Lung (tissue), 12 donors: Measurements from ENCODE around the gene NT5C2. TPM values are rescaled to one million over a fixed set of nuclear protein-coding genes. Genes with fewer than 3 reads are reported as not detected.
"Not testable (repeated sequence)": the region's sequence is repeated elsewhere in the genome, so short reads cannot be mapped to it uniquely, and the experiment has no call there.

Source experiments
- ATAC-seq: fragments of 200-7000 bp; cut with Tn5 transposase; one replicate; pipeline ENCODE4 v1.9.1; 2020; ENCODE audit warnings: moderate number of reproducible peaks; ENCODE audit not compliant: insufficient read depth, low FRiP score
- DNase-seq, 3 donors: peaks; one replicate each; pipeline ENCODE4 v3.0.0-alpha.2; 2013 to 2017
- H3K27ac ChIP-seq, 2 donors: one replicate each; pipeline ENCODE4 v1.5.1; 2013; ENCODE audit warnings: mild to moderate bottlenecking in 2 of 2, moderate library complexity in 2 of 2, control low read depth in 1 of 2, inconsistent platforms in 1 of 2, low read depth in 1 of 2, low read length in 1 of 2
- H3K27me3 ChIP-seq, 3 donors: one replicate each; pipeline ENCODE4 v1.5.1; 2013; ENCODE audit warnings: low read length in 2 of 3; ENCODE audit not compliant: control insufficient read depth in 3 of 3, insufficient read depth in 3 of 3
- H3K36me3 ChIP-seq, 4 donors: one replicate each; pipeline ENCODE4 v1.5.1; 2013; ENCODE audit warnings: low read length in 4 of 4, mild to moderate bottlenecking in 1 of 4, moderate library complexity in 1 of 4; ENCODE audit not compliant: control insufficient read depth in 4 of 4, insufficient read depth in 4 of 4
- H3K4me1 ChIP-seq, 5 donors: one replicate each; pipeline ENCODE4 v1.5.1; 2013; ENCODE audit warnings: low read length in 5 of 5, mild to moderate bottlenecking in 2 of 5, moderate library complexity in 1 of 5; ENCODE audit not compliant: control insufficient read depth in 5 of 5, insufficient read depth in 5 of 5
- H3K4me3 ChIP-seq: one replicate; pipeline ENCODE4 v1.5.1; 2013; ENCODE audit warnings: mild to moderate bottlenecking, control low read depth, moderate library complexity
- H3K9ac ChIP-seq, 2 donors: one replicate each; pipeline ENCODE4 v1.5.1; 2013; ENCODE audit warnings: low read length in 2 of 2, control low read depth in 1 of 2; ENCODE audit not compliant: insufficient read depth in 1 of 2
- H3K9me3 ChIP-seq, 4 donors: one replicate each; pipeline ENCODE4 v1.5.1; 2013; ENCODE audit warnings: low read length in 3 of 4, mild to moderate bottlenecking in 1 of 4, moderate library complexity in 1 of 4; ENCODE audit not compliant: control insufficient read depth in 4 of 4, insufficient read depth in 3 of 4
- CTCF ChIP-seq: IDR thresholded peaks from 2 replicates; pipeline ENCODE4 v1.5.1; 2012; ENCODE audit warnings: mild to moderate bottlenecking; ENCODE audit errors: control extremely low read depth, extremely low read depth
- WGBS, 2 donors: extraction: QIAGEN DNeasy Blood & Tissue Kit; methylation state at CpG; one replicate each; pipeline ENCODE4 v1.1.7; 2013; 5-methylcytosine and 5-hydroxymethylcytosine counted together
- polyA plus RNA-seq, 2 donors: library from polyadenylated mRNA; stranded (reverse); fragments of 200-250 nt; gene quantifications; one replicate each; pipeline ENCODE4 v1.2.1, GENCODE V29; 2013
- total RNA-seq, 2 donors: library from RNA; depleted of rRNA in 1 of 2; stranded (reverse); fragments of >200 nt in 1 of 2; gene quantifications; one replicate each; pipeline ENCODE4 v1.2.1, GENCODE V29; 2014 to 2021
- donor health status: control.
- donor health status: control.
- donor health status: Bipolar disorder and iron deficiency.
- donor health status: healthy.
- donor health status: DM: yes; HTN: yes; CAD: no.

NT5C2 gene
- total and polyA plus RNA-seq, 4 donors: 32.1 to 178 (median 64.5) TPM

- Histone ChIP-seq H3K27ac (peak overlapping the region in 1 of 2 donors; percentile 79), H3K9me3 (no peaks in the 10 kb centered on the region), H3K27me3 (no peaks in the 10 kb centered on the region), H3K4me3 (no peak overlapping the region), H3K36me3 (peaks cover 0 to 3% (median 0%) of the 10 kb centered on the region in 4 donors), H3K4me1 (peaks cover 0 to 36% (median 20%) of the 10 kb centered on the region in 5 donors), H3K9ac (peak overlapping the region in 1 of 2 donors; percentile 43)
- DNase-seq: peak; percentile 84 to 96 (median 95)
- no peak for ATAC-seq
- no peak for TF ChIP-seq CTCF
- WGBS, 2 donors: 64 to 73% methylated on average over 3 of the region's 3 CpGs
Observed at GRCh38 chr10:103145860-103146466, 47.1 kb downstream of the NT5C2 start.

- 94% methylated on average over 1 of the region's 1 CpG for WGBS, 2 donors
Observed at GRCh38 chr10:103145046-103145445, 48.0 kb downstream of the NT5C2 start.

GRCh38 chr10:103144041-103144440 lies 49.0 kb downstream of the NT5C2 start:
- H3K9me3 ChIP-seq: no peaks in the 10 kb centered on the region
- H3K36me3 ChIP-seq: peaks cover 2 to 5% (median 3%) of the 10 kb centered on the region in 4 donors
- H3K4me3 ChIP-seq: no peak overlapping the region
- peaks cover 0 to 36% (median 17%) of the 10 kb centered on the region in 5 donors for H3K4me1 ChIP-seq
- H3K27me3 ChIP-seq: no peaks in the 10 kb centered on the region
- DNase-seq (peak in 1 of 3 donors; percentile 21), ATAC-seq (no peak)
- H3K9ac ChIP-seq: no peak overlapping the region
- TF ChIP-seq CTCF: no peak
- whole genome bisulfite sequencing, 2 donors: 84 to 89% methylated on average over 2 of the region's 2 CpGs
- no peak overlapping the region for H3K27ac ChIP-seq

More at GRCh38 chr10:103145046-103145445, 48.0 kb downstream of the NT5C2 start:
- Histone ChIP-seq H3K4me3 (no peak overlapping the region), H3K27ac (peak overlapping the region in 1 of 2 donors; percentile 66), H3K4me1 (peaks cover 0 to 36% (median 18%) of the 10 kb centered on the region in 5 donors), H3K9ac (peak overlapping the region in 1 of 2 donors; percentile 42), H3K9me3 (no peaks in the 10 kb centered on the region), H3K36me3 (peaks cover 0 to 5% (median 1%) of the 10 kb centered on the region in 4 donors), H3K27me3 (no peaks in the 10 kb centered on the region)
- ATAC-seq (no peak), DNase-seq (peak in 2 of 3 donors; percentile 46 to 55)
- no peak for TF ChIP-seq CTCF

- not testable (repeated sequence) for H3K4me3 ChIP-seq, H3K27ac ChIP-seq, H3K36me3 ChIP-seq, ATAC-seq, DNase-seq, H3K27me3 ChIP-seq, H3K9me3 ChIP-seq, H3K9ac ChIP-seq
- 72 to 83% methylated on average over 3 of the region's 3 CpGs for WGBS, 2 donors
- H3K4me1 ChIP-seq: peaks cover 0 to 36% (median 16%) of the 10 kb centered on the region in 5 donors
Observed at GRCh38 chr10:103143641-103144040, 49.4 kb downstream of the NT5C2 start.
